ENCODE data around the gene PRDM5.

PRDM5 gene

DNA sequence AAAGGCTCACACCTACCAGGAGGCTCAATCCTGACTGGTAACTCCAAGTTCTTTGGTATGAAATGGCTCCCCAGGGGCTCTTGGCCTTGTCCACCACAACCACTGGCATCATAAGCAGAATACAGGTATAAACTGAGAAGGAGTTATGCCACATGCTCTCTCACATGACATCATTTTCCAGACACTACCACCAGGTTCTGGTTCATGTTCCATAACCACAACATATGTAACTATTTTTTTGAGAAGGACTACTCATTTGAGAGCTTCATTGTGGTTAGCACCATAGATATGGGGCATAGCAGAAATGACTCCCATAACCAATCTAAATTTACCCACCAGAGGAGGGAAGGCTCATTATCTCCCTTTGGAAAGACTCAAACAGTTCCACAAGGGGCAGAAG, 19.6 kb downstream of the PRDM5 start:
- no peak for DNase-seq

DNA sequence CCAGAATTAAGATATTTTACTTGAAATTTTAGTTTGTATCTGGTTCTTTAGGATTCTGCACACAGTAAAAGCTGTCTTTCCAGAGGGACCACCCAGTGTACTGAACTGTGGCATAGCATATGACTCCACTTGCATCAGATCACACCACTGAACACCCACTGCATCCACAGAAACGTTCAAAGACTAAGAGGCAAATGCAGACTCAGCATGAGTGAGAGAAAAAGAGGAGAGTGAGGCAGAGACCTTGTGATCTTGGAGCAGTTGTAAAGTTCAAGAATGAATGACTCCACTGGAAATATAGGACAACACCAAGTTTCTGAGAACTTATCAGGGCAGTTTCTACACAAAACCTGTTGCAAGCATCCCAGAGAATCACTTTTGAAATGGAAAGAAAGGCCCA, 20.8 kb downstream of the PRDM5 start:
- no peak for DNase-seq

DNA sequence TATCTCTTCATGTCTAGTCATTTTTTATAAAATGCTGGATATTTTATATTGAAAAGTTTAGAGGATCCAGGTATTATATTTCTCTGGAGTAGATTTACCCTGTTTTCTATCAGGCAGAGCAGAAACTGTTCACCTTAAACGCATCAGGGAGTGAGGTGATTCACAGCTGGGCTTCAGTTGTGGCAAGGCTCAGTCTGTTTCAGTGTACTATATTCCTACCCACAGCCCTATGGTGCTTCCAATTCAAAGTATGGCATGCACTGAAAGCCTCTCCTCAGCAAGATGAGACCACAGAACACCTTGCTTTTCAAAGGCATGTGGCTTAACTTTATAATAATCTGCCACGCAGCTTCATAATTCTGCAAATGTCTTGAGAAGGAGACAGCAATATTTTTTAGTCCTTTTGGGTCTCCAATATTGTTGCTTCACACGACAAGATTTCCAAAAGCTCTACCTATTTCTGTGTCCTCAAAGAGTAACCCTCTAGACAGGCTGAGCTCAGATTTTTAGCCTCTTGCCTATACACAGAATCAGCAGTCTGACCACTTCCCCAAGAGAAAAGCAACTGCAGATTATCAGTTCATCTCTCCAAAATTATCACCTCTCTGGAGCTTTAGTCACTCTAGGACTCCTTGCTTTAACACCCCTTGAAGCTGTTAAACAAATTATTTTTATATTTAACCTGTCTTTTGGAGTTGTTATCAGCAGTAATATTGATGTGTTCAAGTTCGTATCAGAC, 24.4 kb downstream of the PRDM5 start:
- DNase-seq: no peak

DNA sequence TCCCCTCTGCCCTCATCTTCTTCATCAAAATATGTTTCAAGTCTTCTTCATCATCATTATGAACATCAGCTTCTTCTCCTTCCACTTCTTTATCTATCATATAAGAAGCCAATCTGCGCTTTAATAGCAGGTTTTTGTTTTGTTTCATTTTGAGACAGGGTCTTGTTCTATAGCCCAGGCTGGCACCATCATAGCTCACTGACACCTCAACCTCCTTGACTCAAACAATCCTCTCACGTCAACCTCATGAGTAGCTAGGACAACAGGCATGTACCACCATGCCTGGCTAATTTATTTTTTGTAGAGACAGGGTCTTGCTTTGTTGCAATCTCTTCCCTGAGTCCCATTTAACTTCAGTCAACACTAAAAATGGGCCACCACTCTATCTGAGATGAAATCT, 27.0 kb downstream of the PRDM5 start:
- DNase-seq: no peak

DNA sequence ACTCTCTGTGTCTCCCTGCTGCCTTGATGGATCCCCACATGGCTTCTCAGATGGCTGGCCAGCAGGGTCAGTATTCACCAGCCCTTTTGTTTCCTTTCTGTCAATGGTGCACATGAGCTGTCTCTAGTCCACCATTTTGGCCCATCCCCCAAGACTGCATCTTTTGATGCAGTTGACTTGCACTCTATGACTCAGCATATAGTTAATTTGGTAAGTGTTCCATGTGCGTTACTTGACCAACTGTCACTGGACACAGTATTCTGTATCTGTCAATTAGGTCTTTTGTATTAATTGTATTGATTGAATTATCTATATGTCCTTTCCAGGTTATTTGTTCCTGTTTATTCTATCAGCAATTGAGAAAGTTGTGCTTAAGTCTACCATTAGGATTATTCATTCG, 29.2 kb downstream of the PRDM5 start:
- DNase-seq: no peak

DNA sequence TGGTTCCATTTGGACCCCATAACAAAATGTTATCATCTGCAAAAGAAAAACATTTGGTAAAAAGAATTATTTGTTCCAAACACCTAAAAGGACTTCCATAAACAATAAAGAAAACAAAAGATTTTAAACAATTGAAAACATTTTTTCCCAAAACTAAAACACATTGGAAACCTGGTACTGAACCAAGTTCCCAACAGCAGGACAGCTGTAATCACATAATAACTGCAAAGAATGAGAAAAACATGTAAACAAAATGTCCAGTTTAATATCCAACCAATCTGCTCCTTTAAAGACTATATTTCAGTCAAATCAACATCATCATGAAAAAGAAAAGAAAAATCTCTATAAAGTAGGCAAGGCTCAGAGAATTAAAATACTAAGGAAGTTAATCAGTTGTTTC, 36.3 kb downstream of the PRDM5 start:
- no peak for DNase-seq

DNA sequence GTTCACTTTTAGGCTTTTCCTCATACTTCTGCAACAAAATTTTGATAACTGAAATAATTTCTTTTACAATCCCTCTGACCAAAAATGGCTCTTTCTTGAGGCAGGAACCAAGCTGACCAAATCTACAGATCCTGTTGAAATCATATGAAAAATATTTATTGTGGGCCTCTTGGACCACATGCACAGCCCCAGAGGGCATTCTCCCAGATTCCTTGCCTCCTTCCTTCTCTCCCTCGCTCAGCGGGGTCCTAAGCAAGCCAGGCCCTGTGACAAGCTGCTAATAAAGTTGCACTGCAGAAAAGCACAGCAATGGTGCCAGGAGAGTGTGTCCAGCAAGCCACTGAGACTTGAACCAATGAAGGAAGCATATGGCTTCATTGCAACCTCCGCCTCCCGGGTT, 40.7 kb downstream of the PRDM5 start:
- no peak for DNase-seq

DNA sequence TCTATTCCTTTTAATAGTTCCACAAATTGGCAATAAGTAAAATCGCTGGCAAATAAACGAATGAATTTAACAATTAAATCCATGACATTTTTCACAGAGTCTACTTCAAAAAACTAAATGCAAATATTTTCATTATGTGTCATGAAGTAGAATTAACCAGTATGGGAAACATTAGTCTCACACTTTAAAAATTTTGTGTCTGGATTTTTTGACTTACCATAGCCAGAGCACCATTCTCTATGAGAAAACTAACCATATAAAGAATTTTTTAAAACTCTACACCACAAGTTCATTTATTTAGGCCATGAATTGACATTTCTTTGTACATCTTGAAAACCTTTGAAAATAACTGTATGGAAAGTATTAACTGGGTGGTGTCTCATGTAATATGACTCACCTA, 41.2 kb downstream of the PRDM5 start:
- no peak for DNase-seq

DNA sequence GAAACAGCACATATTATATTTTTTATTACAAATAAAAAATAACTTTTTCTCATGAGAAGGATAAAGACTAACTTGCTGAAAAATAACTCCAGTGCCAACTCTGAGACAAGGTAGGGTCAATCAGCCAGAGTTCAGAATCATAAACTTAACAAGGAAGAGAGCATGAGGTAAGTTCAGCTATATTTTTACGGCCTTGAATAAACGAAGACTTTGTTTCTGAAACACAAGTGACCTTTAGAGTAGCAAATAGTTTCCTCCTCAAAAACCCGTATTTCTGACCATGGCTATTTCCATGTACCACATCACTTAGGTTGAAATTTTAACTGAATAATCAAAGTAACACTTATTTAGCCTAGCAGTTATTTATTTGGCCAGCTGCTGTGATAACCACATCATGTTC, 45.5 kb downstream of the PRDM5 start:
- DNase-seq: no peak

DNA sequence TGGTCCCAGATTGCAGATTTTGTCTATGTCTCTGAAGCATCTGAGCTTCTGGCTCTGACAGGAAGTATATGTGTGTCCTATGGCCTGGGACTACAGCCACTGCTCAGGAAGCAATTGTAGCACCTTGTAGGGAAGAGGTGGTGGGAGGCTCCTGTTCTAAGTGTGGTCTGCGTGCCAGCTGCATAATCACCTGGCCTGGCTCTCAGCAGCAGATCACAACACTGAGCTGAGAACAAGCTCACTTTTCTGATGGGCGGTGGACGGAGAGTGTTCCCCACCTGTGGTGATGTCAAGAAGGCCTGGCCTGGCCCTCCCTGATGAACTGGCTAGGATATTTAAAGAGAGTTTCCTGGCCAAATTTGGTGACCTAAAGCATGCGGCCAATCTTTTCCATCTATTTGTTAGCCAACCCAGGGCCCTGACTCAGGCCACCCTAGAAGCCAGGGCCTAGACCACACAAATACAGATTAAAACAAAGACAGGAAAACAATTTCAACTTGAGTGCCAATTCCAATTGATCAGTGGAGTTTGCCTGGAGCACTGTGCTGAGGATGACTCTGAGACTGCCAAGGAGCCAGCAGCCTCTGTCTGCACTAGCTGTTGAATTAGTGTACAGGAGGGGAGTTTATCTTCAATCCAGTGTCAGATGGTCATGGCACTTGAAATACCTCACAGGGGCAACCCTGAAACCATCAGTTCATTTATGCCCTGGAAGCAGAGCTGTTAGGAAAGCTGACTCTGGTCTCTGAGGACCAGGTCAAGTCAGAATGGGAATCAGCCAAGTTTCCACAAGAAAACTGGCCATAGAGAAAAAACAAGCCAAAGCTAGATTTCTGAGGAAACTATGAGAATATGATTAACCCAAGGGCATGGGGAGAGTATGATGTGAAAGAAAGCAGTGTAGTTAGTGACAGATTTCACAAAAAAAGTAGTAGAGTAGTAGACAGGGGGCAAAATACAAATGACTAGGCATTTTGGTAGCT, 47.4 kb downstream of the PRDM5 start:
- DNase-seq: no peak

DNA sequence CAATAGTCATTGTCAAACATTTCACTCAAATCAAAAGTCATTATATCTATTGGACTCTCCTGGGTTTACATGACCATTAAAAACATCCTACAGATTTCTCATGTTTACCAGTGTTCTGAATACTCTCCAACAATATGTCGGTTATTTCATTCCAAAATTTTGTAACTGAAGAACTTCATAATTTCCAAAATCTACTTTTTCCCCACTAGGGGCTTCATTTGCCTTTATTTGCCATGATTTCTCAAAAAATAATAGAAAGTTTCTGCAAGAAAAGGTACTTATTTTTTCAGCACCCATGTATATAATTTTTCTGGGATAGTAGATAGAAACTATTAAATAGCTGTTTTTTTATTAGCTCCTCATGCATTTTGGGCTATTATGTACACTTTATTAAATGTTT, 49.0 kb downstream of the PRDM5 start:
- no peak for DNase-seq

DNA sequence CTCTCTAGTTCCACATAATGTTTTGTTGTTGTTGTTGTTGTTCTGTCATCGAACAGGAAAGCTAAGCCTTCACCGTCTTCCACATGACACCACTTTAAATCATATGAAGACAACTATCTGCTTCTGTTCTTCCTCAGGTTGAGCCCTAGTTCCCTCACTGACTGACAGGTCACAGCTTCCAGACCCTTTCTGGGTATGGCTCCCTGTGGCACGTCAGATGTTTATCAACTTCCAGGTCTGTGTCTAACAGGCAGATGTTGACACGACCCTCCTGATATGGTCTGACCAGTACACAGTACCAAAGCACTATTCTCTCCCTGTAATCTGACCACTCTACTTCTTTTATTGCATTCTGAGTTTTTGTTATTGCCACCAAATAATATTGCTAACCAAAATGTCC, 51.4 kb downstream of the PRDM5 start:
- no peak for DNase-seq

DNA sequence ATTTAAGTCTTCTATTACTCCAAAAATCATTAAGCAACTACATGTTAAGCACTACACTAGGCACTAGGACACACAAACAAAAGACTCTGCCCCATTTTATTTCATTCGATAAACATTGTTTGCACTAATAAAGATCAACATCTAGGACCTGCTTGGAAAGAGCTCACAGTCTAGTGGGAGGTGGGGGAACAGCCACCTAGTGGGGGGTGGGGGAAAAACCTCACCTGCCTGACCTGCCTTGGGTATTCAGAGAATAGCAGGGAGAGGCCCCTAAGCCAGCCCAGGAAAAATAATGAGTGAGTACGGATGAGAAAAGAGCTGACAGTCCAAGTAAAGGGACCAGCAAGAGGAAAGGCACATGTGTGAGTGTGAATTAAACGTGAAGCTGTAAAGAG, 52.2 kb downstream of the PRDM5 start:
- no peak for DNase-seq

DNA sequence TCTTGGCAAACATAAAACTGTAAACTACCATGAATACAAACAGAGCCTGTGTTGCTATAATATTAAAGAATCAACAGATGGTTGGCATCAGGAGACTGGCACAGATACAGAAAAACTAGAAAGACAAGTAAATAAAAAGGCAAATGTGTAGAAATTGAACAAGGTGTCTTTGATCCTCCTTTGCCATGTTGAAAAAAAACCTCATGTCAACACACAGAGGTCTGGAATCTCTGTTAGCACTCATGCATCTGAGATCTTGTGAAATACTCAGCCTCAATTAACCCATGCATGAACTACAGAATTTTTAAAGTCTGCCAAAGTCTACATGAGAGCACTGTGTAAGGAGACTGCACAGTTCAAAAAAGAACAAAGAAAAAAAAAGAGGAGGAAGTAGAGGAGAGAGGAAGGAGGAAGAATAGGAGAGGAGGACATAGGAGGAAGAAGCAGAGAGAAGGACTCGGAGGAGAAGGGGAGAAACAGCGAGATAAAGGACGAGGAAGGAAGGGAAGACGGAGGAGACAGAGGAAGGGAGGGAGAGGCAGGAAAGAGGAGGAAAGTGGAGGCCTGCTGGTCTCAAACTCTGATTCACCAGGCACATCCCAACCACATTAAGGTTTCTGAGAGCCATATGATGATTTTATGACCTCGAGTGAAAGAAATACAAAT, 52.8 kb downstream of the PRDM5 start:
- no peak for DNase-seq

DNA sequence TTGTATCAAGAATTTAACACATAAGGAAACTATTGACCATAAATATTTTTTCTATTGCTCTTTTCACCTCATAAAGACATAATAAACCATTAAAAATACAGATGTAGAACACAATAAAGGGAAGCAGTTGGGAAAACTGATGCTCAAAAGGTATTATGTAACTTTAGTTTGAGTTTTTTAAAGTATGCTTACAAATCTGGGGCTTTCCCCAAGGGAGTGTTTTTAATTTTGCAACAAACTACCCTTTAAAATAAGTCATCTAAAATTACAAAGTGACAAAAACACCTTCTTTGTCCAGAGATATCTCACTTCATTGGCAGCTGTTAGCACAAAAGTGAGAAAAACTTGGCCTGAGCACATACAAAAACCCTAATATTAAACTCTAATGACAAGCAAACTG, 55.0 kb downstream of the PRDM5 start:
- no peak for DNase-seq

DNA sequence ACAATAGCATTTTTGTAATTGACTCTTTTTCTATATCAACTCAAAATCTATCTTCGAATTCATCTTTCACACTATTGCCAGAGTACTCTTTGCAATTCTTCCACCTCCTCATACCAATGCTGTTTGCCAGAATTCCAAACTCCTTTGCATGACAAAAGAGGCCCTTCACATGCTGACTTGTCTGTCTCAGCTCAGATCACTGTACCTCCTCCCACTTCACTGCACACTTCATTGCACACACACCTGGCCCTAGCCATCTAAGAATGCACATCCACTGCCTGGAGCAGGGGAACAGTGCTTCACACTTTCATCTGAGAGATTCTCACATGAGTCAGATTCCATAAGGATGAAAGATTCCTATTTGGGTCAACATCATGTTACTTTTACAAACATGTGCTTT, 56.5 kb downstream of the PRDM5 start:
- no peak for DNase-seq

DNA sequence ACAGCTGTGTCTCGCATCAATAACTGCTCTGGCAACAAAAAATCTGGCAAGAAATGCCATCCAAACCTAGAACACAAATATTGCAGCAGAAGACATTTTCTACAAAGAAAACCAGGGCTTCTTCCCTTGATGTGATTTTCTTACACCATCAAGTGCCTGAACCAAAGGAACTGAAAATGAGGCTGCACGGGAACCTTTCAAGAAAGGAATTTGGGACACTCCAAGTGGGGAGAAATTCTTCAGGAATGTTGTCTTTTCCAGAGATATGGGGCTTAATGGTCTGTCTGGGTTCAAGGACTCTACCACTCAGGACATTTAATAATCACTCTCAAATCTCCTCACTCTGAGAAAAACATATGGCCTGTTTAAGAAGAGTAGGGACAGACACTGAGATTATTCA, 57.6 kb downstream of the PRDM5 start:
- DNase-seq: no peak

DNA sequence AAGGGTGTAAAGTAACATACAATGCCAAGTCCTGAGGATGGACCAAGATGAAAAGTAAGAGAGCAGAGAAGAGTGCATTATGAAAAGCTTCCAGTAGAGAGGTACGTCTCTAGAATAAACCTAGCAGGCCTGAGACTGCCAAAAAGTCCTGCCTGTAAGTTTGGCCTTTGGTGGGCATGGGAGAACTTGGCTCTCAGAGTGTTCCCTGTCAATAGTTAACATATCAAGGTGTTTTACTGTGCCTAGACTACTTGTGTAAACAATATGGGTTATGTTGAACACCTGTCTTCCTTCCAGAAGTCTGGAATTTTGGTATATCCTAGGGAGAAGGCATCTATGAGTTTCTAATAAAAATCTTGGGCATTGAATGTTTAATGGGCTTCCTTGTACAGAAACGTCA, 60.1 kb downstream of the PRDM5 start:
- DNase-seq: no peak

DNA sequence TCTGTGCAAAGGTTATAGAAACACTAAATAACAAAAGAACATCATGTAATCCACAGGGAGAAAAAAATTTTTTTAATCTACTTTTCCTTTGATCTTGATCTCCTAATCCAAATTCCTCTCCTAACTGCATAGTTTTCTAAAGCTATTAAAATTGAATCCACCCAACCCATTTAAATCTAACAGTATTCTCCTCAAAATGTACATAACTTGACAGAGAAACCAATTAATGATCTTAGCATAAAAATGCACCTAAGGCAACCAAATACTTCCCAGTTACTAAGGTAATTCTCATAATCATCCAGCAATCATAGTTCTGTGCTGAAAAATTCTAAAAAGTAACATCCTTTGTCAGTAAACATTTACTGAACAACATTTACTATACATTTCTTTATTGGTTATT, 60.7 kb downstream of the PRDM5 start:
- no peak for DNase-seq

DNA sequence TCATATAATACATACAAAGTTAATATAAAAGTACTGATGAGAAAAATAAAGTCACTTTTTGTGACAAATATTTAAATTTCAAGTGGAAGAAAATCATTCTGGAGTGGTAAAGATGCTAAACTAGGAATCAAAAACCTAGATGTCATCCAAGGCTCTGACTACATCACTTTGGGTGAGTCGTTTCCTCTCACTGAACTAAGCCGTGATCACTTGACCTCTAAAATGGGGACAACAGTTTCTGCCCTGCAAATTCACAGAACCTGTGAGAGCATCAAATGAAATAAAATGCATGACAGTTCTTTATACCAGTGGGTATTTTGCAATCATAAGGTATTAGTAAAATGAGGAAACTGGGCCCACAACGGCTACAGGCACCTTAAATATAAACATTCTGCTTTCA, 63.8 kb downstream of the PRDM5 start:
- DNase-seq: no peak

DNA sequence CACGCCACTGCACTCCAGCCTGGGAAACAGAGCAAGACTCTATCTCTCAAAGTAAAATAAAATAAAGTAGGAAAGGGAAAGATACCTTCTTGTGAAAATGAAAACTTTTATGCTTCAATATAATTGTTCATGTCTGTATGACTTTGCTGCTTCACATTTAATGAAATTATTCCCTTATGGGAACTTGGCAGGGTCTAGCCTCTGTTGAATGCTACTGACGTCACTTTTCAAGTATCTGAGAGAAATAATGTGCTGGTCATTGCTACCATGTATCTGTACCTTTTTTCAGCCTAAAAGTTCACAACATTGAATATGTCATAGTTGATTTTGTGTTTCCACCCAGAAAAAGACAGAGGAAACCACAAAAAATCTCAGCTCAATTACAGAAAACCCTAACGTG, 65.2 kb downstream of the PRDM5 start:
- DNase-seq: no peak

DNA sequence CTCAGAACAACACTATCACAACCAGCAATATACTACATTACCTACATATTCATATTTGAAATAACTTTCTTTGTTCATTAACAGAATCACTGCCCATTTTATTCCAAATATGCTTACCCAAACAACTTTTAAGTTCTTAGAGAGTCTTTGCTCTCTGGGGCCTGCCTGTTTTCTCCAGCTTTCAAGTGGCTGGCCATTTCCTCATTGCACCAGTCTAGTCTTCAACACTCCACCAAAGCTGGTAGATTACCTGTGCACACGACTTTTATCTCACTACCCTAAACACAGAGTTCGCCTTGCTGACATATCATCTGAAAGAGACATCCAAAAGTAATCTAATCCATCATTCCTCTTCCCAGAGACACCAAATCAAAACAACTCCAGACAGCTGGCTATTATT, 66.2 kb downstream of the PRDM5 start:
- DNase-seq: no peak

DNA sequence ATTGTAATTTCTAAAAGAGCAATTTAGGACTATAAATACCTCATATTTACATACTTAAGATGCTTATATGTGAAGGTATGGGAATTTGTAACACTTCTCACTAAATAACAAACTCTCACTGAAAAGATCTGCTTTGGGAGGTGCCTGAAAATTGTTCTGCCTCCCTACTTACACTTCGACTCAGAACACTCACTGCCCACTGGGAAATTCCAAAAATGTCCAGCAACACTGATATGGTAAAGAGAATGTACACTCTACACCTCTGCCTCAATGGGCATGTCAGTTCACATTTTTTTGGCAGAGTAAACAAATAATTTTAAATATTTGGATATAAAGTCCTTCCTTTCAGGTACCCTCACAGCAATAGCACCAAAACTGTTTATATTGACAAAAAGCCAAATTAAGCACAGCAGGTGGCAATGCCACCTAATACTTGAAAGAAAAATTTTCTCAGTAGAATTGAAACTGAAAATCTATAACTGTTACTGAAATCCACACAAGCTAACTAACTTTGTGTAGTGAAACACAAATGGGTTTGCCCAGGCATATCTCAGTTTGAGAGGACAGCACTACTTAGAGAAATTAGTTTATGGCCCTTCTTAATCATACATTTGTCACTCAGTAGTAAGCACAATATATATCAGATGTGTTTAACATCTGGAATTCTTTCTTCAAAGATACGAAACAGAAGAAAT, 67.1 kb downstream of the PRDM5 start:
- DNase-seq: no peak
